B cell (primary cell): ENCODE data around the gene KCTD18. TPM values are rescaled to one million over a fixed set of nuclear protein-coding genes. Genes with fewer than 3 reads are reported as not detected.

Source experiments
- ATAC-seq: fragments of 200-7000 bp; cut with Tn5 transposase; one replicate; pipeline ENCODE4 v1.10.0; 2021; ENCODE audit warnings: low read depth, mild to moderate bottlenecking, moderate number of reproducible peaks, moderate library complexity
- CTCF ChIA-PET: fragments of 350-600 bp; sonication (Branson Sonifier 250); formaldehyde crosslinking; loops from one replicate; lab custom pipeline; 2021; ENCODE audit warnings: antibody characterized with exemption, inconsistent platforms; lab: Charles Lee
- POLR2A ChIA-PET: fragments of 350-600 bp; sonication (Branson Sonifier 250); formaldehyde crosslinking; loops from one replicate; lab custom pipeline; 2021; ENCODE audit warnings: antibody characterized with exemption; lab: Charles Lee
- DNase-seq: peaks from one replicate; pipeline ENCODE4 v3.0.0; 2013
- H2AFZ ChIP-seq: 2 replicates; pipeline ENCODE4 v1.6.1; 2012; ENCODE audit warnings: mild to moderate bottlenecking, low read depth, low read length; ENCODE audit not compliant: insufficient read depth, poor library complexity, severe bottlenecking
- H3K27ac ChIP-seq, 2 donors: 1 replicate in 1 of 2; 2 replicates in 1 of 2; pipeline ENCODE4 v1.5.1; 2012 to 2013; ENCODE audit warnings: low read length in 2 of 2, mild to moderate bottlenecking in 2 of 2, moderate library complexity in 1 of 2
- H3K27me3 ChIP-seq, 4 experiments: fragments of 200-600 bp in 1 of 4; sonication (generic) in 1 of 4; replicated peaks in 1 of 4; 1 replicate in 2 of 4; 2 replicates in 2 of 4; pipeline versions ENCODE4 v1.6.1 to v1.7.0; 2013 to 2016; ENCODE audit warnings: low read length in 3 of 4, mild to moderate bottlenecking in 2 of 4, mixed read lengths in 1 of 4, moderate library complexity in 1 of 4; ENCODE audit not compliant: insufficient read depth in 4 of 4, control insufficient read depth in 3 of 4; ENCODE audit errors: control extremely low read depth in 1 of 4
- H3K36me3 ChIP-seq, 2 experiments: replicated peaks in 1 of 2; 1 replicate in 1 of 2; 2 replicates in 1 of 2; pipeline versions ENCODE4 v1.6.1 to v1.7.1; 2013; ENCODE audit warnings: low read length in 1 of 2; ENCODE audit not compliant: insufficient read depth in 2 of 2, control insufficient read depth in 1 of 2; ENCODE audit errors: control extremely low read depth in 1 of 2, extremely low read depth in 1 of 2
- H3K4me1 ChIP-seq, 2 donors: fragments of 200-600 bp in 1 of 2; sonication (generic) in 1 of 2; 1 replicate in 1 of 2; 2 replicates in 1 of 2; pipeline versions ENCODE4 v1.5.1 to v1.6.1; 2013 to 2017; ENCODE audit warnings: low read length in 2 of 2; ENCODE audit not compliant: control insufficient read depth in 2 of 2, insufficient read depth in 2 of 2
- H3K4me2 ChIP-seq: replicated peaks from 2 replicates; pipeline ENCODE3; 2012; ENCODE audit warnings: mild to moderate bottlenecking, low read depth, low read length; ENCODE audit not compliant: poor library complexity, severe bottlenecking
- H3K4me3 ChIP-seq, 5 experiments: fragments of 200-600 bp in 1 of 5; sonication (generic) in 1 of 5; 1 replicate in 3 of 5; 2 replicates in 2 of 5; pipeline versions ENCODE4 v1.5.1 to v1.7.0; 2011 to 2016; ENCODE audit warnings: low read length in 4 of 5, mild to moderate bottlenecking in 4 of 5, low read depth in 2 of 5, control low read depth in 1 of 5, moderate library complexity in 1 of 5; ENCODE audit not compliant: insufficient read depth in 1 of 5; ENCODE audit errors: control extremely low read depth in 1 of 5, extremely low read depth in 1 of 5
- H3K79me2 ChIP-seq: fragments of 200-600 bp; sonication (generic); one replicate; pipeline ENCODE4 v1.6.0; 2016; ENCODE audit warnings: low read length; ENCODE audit not compliant: control insufficient read depth, insufficient read depth
- H3K9ac ChIP-seq: fragments of 200-600 bp; sonication (generic); 2 replicates; pipeline ENCODE4 v1.6.1; 2017; ENCODE audit warnings: mild to moderate bottlenecking, low read length, moderate library complexity
- H3K9me3 ChIP-seq, 3 donors: one replicate each; pipeline versions ENCODE4 v1.6.1 to v1.7.1; 2013; ENCODE audit warnings: low read length in 2 of 3; ENCODE audit not compliant: control insufficient read depth in 2 of 3, insufficient read depth in 1 of 3; ENCODE audit errors: control extremely low read depth in 1 of 3
- H4K20me1 ChIP-seq: 2 replicates; pipeline ENCODE4 v1.6.0; 2012; ENCODE audit warnings: mild to moderate bottlenecking, low read length; ENCODE audit not compliant: insufficient read depth, control insufficient read depth, poor library complexity, severe bottlenecking
- H3K27ac Mint-ChIP-seq: one replicate; pipeline ENCODE4 v1.8.0; 2021; ENCODE audit warnings: mixed read lengths
- H3K27me3 Mint-ChIP-seq: one replicate; pipeline ENCODE4 v1.8.0; 2021; ENCODE audit warnings: mixed read lengths
- H3K4me1 Mint-ChIP-seq: one replicate; pipeline ENCODE4 v1.8.0; 2021; ENCODE audit warnings: mixed read lengths
- H3K4me3 Mint-ChIP-seq: one replicate; pipeline ENCODE4 v1.8.0; 2021; ENCODE audit warnings: mixed read lengths
- H3K9me3 Mint-ChIP-seq: one replicate; pipeline ENCODE4 v1.8.0; 2022; ENCODE audit warnings: mixed read lengths; ENCODE audit not compliant: insufficient read depth
- EZH2 ChIP-seq: IDR thresholded peaks from 2 replicates; pipeline ENCODE4 v1.6.1; 2012; ENCODE audit warnings: borderline replicate concordance, low read depth, mild to moderate bottlenecking, moderate library complexity, low read length; ENCODE audit not compliant: insufficient read depth, poor library complexity, severe bottlenecking
- WGBS: methylation state at CpG from one replicate; pipeline ENCODE4 v1.1.5; 2013; ENCODE audit warnings: missing lambda C conversion rate; ENCODE audit not compliant: insufficient coverage; 5-methylcytosine and 5-hydroxymethylcytosine counted together
- intact Hi-C: fragments of 100-400 bp; cut with micrococcal nuclease; formaldehyde crosslinking; loops from one replicate; pipeline ENCODE4 v1.10.0; 2022
- polyA plus RNA-seq: library from polyadenylated mRNA; depleted of rRNA; stranded (reverse); fragments of >200 nt; gene quantifications from 2 replicates; pipeline ENCODE4 v1.2.3, GENCODE V29; 2012
- total RNA-seq, 2 donors: library from RNA; stranded (reverse); fragments of 120-200 nt in 1 of 2; gene quantifications; 1 replicate in 1 of 2; 2 replicates in 1 of 2; pipeline versions ENCODE4 v1.2.3 to v1.2.4, GENCODE V29; 2013 to 2022
- TF ChIP-seq, protein P1 (sequence below): fragments of 200-600 bp; IDR thresholded peaks from one replicate; pipeline ENCODE4 v1.8.0; 2022; ENCODE audit warnings: antibody characterized with exemption, mild to moderate bottlenecking

The KCTD18 gene
- total and polyA plus RNA-seq, 2 donors (not counting 1 experiment from before 2014, with no cell fraction given) = 15.3 to 20.2 TPM

DNA sequence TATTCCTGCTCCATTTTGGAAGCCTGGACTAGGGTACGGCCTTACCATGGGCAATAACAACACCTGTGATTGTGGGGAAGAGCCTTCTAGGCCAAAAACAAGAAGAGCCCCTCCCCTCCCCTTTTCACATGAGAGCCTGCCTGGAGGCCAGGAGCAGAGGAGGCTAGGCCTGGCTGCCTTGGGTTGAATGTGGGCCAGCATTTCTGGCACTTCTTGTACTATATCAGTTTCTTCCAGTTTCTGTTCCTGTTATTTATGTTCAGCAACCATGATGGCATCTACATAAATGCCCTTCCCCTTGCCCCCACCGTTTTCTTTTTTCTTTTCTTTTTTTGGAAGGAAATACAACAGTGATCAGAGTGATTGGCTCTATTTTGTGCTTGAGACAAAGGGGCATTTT, 58.4 kb downstream of the KCTD18 start:
- intact Hi-C loops = no loop called here

DNA sequence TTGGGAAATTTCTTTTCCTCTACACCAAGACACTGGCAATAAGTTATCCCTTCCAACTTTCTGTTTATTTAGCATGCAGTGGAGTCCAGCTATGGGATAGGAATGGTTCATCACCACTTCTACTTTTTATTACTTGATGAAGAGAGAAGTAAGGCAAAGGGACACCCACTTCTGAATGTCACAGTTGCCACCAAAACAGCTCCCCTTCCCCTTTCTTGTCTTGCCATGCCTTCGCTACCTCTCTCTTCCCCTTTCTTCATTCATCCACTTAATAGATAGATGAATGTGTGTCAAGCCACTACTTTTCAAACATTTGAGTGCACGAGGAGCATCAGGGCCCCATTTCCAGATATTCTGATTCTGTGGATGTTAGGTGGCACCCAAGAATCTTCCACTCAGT, 59.6 kb downstream of the KCTD18 start:
- Histone ChIP-seq H3K4me3 (no peak overlapping the region), H3K9me3 (no peaks in the 10 kb centered on the region), H3K4me1 (peaks cover 34 to 40% of the 10 kb centered on the region in 2 donors), H3K27ac (no peak overlapping the region), H3K36me3 (no peaks in the 10 kb centered on the region), H3K79me2 (no peaks in the 10 kb centered on the region), H3K9ac (no peak overlapping the region), H4K20me1 (no peaks in the 10 kb centered on the region), H3K4me2 (peak overlapping the region; percentile 42), H3K27me3 (no peaks in the 10 kb centered on the region), H2AFZ (peak overlapping the region; percentile 11)
- CTCF ChIA-PET = interaction anchor here (1.0 to 1.3 kb wide), 2 partner anchors 26 to 31 kb away, joined by 3 read pairs; no protein-coding TSS in a partner anchor
- WGBS = no CpG with 5 or more reads among the region's 2 CpGs
- DNase-seq = peak; percentile 39
- Mint-ChIP-seq H3K9me3 (no peaks in the 10 kb centered on the region), H3K4me3 (peak overlapping the region; percentile 10), H3K4me1 (peaks cover 43% of the 10 kb centered on the region), H3K27me3 (peaks cover 4% of the 10 kb centered on the region), H3K27ac (peak overlapping the region; percentile 18)
- intact Hi-C loops = no loop called here
- peak; percentile 44 for ATAC-seq
- TF ChIP-seq, protein P1, sequence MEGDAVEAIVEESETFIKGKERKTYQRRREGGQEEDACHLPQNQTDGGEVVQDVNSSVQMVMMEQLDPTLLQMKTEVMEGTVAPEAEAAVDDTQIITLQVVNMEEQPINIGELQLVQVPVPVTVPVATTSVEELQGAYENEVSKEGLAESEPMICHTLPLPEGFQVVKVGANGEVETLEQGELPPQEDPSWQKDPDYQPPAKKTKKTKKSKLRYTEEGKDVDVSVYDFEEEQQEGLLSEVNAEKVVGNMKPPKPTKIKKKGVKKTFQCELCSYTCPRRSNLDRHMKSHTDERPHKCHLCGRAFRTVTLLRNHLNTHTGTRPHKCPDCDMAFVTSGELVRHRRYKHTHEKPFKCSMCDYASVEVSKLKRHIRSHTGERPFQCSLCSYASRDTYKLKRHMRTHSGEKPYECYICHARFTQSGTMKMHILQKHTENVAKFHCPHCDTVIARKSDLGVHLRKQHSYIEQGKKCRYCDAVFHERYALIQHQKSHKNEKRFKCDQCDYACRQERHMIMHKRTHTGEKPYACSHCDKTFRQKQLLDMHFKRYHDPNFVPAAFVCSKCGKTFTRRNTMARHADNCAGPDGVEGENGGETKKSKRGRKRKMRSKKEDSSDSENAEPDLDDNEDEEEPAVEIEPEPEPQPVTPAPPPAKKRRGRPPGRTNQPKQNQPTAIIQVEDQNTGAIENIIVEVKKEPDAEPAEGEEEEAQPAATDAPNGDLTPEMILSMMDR = no peak
- no peak for TF ChIP-seq EZH2
- POLR2A ChIA-PET = no interaction called here

More for the DNA sequence above, 58.4 kb downstream of the KCTD18 start:
- H3K27ac Mint-ChIP-seq = peak overlapping the region; percentile 47
- H3K9me3 ChIP-seq = no peaks in the 10 kb centered on the region
- peak overlapping the region; percentile 1 for H3K4me2 ChIP-seq
- H3K27me3 Mint-ChIP-seq = no peaks in the 10 kb centered on the region
- ATAC-seq = peak; percentile 62
- peak overlapping the region in 1 of 2 donors; percentile 26 for H3K27ac ChIP-seq
- H3K4me3 ChIP-seq = no peak overlapping the region
- no peaks in the 10 kb centered on the region for H3K9me3 Mint-ChIP-seq
- peak overlapping the region; percentile 23 for H3K4me3 Mint-ChIP-seq
- no peak overlapping the region for H3K9ac ChIP-seq
- no peaks in the 10 kb centered on the region for H4K20me1 ChIP-seq
- no peak overlapping the region for H2AFZ ChIP-seq
- no peaks in the 10 kb centered on the region for H3K79me2 ChIP-seq
- H3K27me3 ChIP-seq = no peaks in the 10 kb centered on the region
- 20% methylated on average over 1 of the region's 2 CpGs for WGBS
- H3K4me1 ChIP-seq = peaks cover 47 to 52% of the 10 kb centered on the region in 2 donors
- CTCF ChIA-PET = interaction anchor here (1.3 kb wide), 1 partner anchor 25 kb away, joined by 3 read pairs; no protein-coding TSS in a partner anchor
- DNase-seq = peak; percentile 63
- peaks cover 56% of the 10 kb centered on the region for H3K4me1 Mint-ChIP-seq
- POLR2A ChIA-PET = no interaction called here
- no peaks in the 10 kb centered on the region for H3K36me3 ChIP-seq
- TF ChIP-seq EZH2 = no peak
- TF ChIP-seq, protein P1 = no peak
